ENCODE data around the gene MCRS1.
"Not testable (repeated sequence)": the region's sequence is repeated elsewhere in the genome, so short reads cannot be mapped to it uniquely, and the experiment has no call there.

Gene MCRS1

DNA sequence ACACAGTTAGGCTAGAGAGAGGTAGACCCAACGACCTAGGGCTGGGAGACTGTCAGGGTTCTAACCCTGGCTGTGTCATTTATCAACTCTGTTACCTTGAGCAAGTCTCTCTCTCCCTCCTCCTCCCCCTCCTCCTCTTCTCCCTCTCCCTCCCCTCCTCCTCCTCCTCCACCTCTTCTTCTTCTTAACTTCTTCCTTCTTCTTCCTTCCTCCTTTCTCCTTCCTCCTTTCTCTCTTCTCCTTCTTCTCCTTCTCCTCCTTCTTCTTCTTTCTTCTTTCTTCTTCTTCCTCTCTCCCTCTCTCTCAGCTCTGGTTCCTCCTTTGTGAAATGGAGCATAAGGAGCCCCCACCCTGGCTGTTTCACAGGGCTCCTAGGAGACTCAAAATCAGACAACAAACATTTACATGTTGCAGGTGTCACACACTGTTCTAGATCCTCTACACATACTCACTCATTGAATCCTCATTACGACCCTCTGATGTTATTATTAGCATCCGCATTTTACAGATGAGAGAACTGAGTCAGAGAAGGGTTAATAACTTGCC lies 31.3 kb downstream of the MCRS1 start:
- DNase-seq (ENCODE audit: low read depth): no peak
- TF ChIP-seq, protein P1, sequence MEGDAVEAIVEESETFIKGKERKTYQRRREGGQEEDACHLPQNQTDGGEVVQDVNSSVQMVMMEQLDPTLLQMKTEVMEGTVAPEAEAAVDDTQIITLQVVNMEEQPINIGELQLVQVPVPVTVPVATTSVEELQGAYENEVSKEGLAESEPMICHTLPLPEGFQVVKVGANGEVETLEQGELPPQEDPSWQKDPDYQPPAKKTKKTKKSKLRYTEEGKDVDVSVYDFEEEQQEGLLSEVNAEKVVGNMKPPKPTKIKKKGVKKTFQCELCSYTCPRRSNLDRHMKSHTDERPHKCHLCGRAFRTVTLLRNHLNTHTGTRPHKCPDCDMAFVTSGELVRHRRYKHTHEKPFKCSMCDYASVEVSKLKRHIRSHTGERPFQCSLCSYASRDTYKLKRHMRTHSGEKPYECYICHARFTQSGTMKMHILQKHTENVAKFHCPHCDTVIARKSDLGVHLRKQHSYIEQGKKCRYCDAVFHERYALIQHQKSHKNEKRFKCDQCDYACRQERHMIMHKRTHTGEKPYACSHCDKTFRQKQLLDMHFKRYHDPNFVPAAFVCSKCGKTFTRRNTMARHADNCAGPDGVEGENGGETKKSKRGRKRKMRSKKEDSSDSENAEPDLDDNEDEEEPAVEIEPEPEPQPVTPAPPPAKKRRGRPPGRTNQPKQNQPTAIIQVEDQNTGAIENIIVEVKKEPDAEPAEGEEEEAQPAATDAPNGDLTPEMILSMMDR (IDR thresholded peaks at IDR 0.05; ENCODE audit: control insufficient read depth, extremely low read depth, insufficient read depth): no peak
- no peak overlapping the region for H3K4me3 ChIP-seq (ENCODE audit: low read depth, low read length)

- no peak overlapping the region for H3K4me3 ChIP-seq (ENCODE audit: low read depth, low read length)
- no peak for DNase-seq (ENCODE audit: low read depth)
- TF ChIP-seq, protein P1 (IDR thresholded peaks at IDR 0.05; ENCODE audit: control insufficient read depth, extremely low read depth, insufficient read depth): no peak
Measured at GRCh38 chr12:49535921-49536525, 31.9 kb downstream of the MCRS1 start.

GRCh38 chr12:49534731-49535278 lies 33.1 kb downstream of the MCRS1 start:
- no peak for DNase-seq (ENCODE audit: low read depth)
- TF ChIP-seq, protein P1 (IDR thresholded peaks at IDR 0.05; ENCODE audit: control insufficient read depth, extremely low read depth, insufficient read depth): no peak
- no peak overlapping the region for H3K4me3 ChIP-seq (ENCODE audit: low read depth, low read length)

DNA sequence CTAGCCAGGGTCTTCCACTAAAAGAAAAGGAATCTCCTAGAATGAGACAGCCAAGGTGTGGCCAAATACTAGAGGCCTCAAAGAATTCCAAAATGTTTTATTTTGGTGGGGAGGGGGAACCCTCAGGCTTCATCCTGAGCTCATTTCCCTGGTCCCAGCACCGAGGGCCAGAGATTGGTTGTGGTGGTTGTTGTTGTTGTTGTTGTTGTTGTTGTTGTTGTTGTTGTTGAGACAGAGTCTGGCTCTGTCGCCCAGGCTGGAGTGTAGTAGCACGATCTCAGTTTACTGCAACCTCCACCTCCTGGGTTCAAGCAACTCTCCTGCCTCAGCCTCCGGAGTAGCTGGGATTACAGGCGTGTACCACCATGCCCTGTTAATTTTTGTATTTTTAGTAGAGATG lies 33.8 kb downstream of the MCRS1 start:
- not testable (repeated sequence) for DNase-seq (ENCODE audit: low read depth); H3K4me3 ChIP-seq (ENCODE audit: low read depth, low read length)

DNA sequence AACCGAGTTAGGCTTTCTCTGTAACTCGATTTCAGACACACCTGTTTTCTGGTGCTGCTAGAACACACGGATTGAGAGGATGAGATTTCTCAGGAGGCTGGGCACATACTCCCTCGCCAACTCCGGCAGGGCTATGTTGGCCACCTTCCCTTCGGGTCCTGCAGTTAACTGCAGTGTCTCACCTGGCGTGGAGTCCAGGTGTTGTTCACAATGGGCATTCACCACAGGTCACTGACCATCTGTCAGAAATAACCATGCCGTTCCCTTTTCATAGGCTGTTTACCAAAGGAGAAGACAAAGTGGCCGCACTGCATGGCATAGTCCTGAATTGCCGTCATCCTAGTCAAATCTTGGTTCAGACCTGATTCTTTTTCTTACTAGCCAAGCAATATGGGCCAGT lies 34.6 kb downstream of the MCRS1 start:
- no peak overlapping the region for H3K4me3 ChIP-seq (ENCODE audit: low read depth, low read length)
- DNase-seq (ENCODE audit: low read depth): no peak
- TF ChIP-seq, protein P1 (IDR thresholded peaks at IDR 0.05; ENCODE audit: control insufficient read depth, extremely low read depth, insufficient read depth): no peak

DNA sequence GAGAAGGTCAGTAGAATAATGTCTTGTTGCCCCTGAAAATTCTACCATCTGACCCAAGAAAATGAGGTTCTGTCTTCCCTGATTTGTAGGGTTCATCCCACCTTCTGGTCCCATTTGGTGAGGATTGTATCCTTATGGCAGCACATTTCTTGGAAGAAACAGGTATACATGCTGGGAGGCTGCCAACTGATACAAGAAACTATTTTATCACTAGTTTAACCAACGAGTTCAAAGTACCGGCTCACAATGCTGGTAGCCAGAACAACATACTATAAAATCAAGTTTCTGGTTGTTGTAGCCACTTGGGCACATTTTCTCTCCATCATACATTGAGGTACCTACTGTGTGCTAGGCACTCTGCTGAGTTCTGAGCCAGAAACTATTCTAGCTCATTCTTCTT lies 36.2 kb downstream of the MCRS1 start:
- H3K4me3 ChIP-seq (ENCODE audit: low read depth, low read length): no peak overlapping the region
- DNase-seq (ENCODE audit: low read depth): no peak
- TF ChIP-seq, protein P1 (IDR thresholded peaks at IDR 0.05; ENCODE audit: control insufficient read depth, extremely low read depth, insufficient read depth): no peak

GRCh38 chr12:49529414-49529813 lies 38.5 kb downstream of the MCRS1 start:
- no peak overlapping the region for H3K4me3 ChIP-seq (ENCODE audit: low read depth, low read length)
- no peak for DNase-seq (ENCODE audit: low read depth)
- TF ChIP-seq, protein P1 (IDR thresholded peaks at IDR 0.05; ENCODE audit: control insufficient read depth, extremely low read depth, insufficient read depth): no peak
